HG03460 (cell line): ENCODE results near the gene ZNF669.

Experiments
- ATAC-seq: cut with Tn5 transposase; IDR thresholded peaks from one replicate; pipeline ENCODE4 v1.9.1; 2021; ENCODE audit not compliant: unreplicated experiment

ZNF669 gene

DNA sequence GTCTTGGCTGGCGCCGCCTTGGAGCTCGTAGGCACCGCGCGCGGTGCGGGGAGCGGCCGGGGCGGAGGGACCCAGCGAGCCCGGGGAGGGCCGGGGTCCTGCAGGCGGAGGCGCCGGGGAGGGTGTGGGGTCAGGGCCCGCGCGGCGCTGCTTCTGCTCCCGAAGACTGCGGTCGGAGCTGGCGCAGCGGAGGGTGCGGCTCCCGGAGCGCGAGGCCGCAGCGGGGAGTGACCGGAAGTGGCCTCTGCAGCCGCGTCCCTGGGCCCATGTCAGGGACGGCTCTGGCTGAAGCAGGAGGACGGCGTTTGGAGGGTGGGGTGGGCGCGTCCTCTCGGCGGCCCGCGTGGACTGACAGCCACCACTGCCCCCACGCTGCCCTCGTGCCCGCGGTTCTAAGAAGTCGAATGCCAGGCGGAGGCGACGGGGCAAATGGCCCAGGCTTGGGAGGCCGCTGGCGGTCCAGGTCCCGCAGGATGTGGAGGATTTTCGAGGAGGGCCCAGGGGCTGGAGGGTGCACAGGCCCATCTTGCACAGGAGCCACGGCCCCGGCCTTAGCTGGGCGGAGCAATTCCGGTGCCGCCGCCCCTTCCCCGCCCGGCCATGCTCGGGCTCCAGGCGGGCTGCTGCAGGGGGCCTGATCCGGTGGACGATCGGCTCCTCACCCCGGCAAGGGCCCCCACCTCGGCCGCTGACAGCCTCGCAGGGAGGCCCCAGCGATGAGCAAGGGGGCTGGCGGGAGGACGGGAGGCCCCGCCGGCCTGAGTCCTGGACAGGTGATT, 7.7 kb upstream of the ZNF669 start:
- no peak for ATAC-seq

GRCh38 chr1:247111259-247111699, 7.1 kb upstream of the ZNF669 start:
- no peak for ATAC-seq

- ATAC-seq: no peak
Measured at GRCh38 chr1:247110627-247111258, 6.6 kb upstream of the ZNF669 start.

DNA sequence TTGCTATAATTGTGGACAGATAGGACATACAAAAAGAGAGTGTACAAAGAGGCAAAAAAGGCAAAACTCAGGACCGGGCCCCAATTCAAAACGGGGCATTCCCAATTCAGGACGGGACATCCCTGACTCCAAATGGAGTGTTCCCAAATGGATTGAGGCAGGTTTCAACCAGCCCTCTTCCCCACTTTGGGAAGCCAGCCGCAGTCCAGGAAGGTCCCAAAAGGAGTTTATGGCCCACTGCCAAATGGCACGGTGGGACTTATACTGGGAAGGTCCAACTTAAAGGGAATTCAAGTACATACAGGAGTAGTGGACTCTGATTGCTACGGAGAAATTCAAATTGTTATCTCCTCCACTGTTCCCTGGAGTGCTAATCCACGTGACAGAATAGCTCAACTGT, 3.5 kb upstream of the ZNF669 start:
- no peak for ATAC-seq

- no peak for ATAC-seq
Measured at GRCh38 chr1:247105966-247106365, 1.8 kb upstream of the ZNF669 start.

DNA sequence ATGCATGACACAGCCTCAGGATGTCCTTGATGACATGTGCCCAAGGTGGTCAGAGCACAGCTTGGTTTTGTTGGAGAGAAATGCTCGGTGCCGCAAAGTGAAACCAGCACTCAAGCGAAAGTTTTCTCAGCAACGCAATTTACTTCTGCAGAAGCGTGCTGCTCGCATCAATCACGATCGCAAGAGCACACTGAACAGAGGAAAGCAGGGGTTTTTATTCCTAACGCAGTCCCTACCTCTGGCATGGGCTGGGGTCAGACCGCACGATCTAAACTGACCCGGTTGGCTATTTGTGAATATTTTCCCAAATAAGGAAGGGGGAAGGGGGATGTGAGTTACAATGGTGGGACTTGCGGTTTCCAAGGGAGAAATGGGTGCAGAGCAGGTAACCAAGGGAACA, 809 bp upstream of the ZNF669 start:
- no peak for ATAC-seq

- ATAC-seq: no peak
Measured at GRCh38 chr1:247102381-247102780, 1.8 kb downstream of the ZNF669 start.

DNA sequence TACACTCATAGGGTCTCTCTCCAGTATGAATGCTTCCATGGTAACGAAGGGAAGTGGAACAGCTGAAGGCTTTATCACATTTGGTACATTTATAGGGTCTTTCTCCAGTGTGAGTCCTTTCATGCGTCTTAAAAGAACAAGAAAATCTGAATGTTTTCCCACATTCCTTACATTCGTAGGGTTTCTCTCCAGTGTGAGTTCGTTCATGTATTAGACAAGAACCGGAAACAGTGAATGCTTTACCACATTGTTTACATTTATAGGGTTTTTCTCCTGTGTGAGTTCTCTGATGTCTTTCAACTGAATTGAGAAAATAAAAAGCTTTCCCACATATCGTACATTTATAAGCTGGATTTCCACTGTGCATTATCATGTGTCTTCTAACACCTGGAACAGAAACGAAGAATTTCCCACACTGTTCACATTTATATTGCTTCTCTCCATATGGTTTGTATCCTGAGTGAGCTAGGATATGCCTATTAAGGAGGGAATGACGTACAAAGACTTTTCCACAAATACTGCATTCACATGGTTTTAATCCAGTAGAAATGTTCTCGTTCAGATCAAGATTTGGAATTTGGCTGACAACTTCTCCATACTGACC, 3.4 kb downstream of the ZNF669 start:
- ATAC-seq: no peak

- no peak for ATAC-seq
Measured at GRCh38 chr1:247096958-247097357, 7.2 kb downstream of the ZNF669 start.

DNA sequence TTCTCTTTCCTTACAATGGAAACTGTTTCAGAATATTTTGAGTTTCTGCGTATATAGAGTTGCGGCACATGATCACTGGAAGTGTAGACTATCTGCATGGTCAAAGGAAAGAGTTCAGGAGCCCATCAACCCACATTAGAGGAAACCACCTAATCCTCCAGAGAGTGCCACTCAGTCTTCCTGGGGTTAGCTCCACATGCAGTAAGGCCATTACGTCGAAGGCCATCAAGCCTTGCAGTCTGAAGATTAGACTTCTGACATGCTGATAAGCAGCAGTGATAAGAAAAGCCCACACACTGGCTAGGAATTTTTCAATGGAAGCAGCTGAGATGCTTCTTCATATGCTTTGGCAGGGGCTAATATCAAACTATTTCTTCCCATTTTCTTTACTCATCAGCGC, 7.6 kb downstream of the ZNF669 start:
- ATAC-seq: no peak

GRCh38 chr1:247096112-247096511, 8.0 kb downstream of the ZNF669 start:
- ATAC-seq: no peak

DNA sequence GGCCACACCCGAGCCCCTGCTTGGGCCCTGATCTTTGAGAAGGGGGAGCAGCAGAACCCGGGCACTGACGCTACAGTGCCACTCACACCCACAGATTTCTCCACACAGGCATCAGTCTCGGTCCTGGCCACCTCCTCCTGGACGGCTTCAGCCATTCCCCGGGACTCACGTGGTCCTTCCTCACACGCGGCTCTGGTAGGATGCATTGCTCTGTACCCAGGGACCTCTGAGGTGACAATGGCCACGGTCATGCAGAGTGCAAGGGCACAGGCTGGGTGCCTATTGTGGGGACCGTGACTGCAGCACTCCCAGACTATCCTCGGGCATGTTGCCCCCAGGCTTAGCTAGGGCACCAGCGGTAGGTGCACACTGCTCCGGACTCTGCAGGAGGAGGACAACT, 13.7 kb downstream of the ZNF669 start:
- no peak for ATAC-seq

DNA sequence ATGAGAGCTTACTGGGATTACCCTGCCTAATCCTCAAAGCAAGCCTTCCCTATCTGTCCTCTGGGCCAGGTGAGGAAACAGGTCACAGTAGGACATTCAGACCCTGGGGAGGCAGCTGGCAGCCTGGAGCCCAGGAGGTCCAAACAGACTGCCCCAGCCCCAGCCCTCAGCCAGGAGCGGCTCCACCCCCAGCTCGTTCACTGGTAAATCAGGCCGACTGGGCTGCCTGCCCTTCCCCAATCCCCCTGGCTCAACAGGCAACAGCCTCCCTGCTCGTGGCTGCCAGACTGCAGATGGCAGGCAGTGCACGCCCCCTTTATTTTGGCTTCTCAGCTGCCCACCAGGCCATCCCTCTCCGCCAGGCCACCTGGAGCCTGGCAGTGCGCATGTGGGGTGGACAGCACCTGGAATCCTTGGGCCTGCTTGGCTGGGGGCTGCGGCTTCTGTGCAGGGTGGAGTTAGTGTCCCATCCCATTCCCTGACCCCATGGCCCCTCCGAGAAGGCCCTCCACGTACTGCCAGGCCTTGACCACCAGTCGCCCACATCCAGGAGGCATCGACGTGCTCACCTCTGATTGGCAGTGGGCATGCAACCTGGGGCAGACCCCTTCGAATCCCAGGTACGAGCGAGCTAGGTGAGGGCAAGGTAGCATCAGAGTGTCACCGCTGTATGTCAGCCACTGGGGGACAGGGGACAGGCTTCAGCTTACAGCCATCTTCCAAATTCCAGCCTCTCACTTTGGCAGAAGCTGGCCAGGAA, 14.4 kb downstream of the ZNF669 start:
- ATAC-seq: no peak

- ATAC-seq: no peak
Measured at GRCh38 chr1:247088967-247089366, 15.2 kb downstream of the ZNF669 start.

GRCh38 chr1:247087256-247087655, 16.9 kb downstream of the ZNF669 start:
- no peak for ATAC-seq

GRCh38 chr1:247085310-247085709, 18.8 kb downstream of the ZNF669 start:
- ATAC-seq: no peak

DNA sequence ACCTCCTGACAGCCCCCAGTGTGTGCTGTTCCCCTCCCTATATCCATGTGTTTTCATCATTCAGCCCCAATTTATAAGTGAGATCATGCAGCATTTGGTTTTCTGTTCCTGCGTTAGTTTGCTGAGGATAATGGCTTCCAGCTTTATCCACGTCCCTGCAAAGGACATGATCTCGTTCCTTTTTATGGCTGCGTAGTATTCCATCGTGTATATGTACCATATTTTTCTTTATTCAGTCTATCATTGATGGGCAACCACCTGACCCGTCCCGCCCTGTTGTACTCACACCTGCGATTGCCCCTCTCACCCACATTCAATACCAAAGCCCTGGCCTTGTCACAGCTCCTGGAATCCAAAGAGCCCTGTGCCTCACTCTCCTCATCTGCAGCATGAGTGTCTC, 19.4 kb downstream of the ZNF669 start:
- no peak for ATAC-seq

DNA sequence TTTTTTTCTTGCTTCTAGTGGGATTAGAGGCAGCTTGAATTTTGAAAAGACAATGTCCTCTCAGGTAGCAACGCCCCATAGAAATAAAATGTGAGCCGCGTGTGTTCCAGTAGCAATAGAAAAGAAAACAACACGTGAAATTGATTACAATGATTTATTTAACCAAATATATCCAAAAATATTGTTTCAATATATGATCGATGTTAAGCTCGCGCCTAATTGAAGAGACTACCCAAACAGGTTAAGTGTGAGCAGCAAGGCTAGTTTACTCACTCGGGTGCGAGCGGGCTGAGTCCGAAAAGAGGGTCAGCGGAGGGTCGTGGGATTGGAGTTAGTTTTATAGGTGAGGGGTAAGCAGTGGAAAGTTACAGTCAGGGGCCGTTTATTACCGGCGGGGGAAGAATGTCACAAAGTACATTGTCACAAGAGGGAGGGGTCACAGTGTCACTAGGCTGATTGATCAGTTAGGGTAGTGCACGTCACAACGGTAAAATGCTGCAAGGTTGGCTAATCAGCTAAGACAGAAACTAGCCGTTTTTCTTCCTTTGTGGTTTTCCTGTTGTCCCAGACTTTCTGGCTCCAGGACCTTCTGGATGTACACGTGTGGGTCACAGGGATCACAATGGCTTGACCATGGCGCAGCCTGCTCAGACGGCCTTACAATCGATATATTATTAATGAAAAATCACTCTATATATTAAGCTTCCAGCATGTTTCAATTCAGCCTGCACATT, 24.8 kb downstream of the ZNF669 start:
- no peak for ATAC-seq

GRCh38 chr1:247078258-247079140, 25.7 kb downstream of the ZNF669 start, which contains the start of gene ZNF670:
Gene ZNF670, minus strand, starts transcription at chr1:247078811. Its CDS starts 215 bp downstream, at chr1:247078596.
- ATAC-seq: peak; percentile 99

DNA sequence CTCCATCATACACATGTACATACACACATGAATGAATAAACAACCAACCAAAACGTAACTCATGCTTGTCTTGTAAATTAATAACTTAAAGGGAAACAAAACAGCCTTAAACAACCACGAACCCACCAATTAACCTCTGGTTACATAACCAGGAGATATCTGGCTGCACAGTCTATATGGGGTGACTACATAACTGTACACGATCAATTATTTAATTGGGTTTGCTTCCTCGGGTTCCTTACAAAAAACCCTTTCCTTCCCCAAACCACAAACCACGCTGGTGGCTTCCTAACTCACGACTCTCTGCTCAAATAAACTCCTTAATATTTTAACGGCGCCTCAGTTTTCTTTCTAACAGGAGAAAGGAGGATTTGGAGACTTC, 26.3 kb downstream of the ZNF669 start:
- peak; percentile 26 for ATAC-seq
